MG63 (cell line): ENCODE data around the gene PRSS53. TPM values are rescaled to one million over a fixed set of nuclear protein-coding genes. Genes with fewer than 3 reads are reported as not detected.
"Not testable (repeated sequence)": the region's sequence is repeated elsewhere in the genome, so short reads cannot be mapped to it uniquely, and the experiment has no call there.

Experiments
- DNase-seq: peaks from one replicate; pipeline ENCODE4 v3.0.0-alpha.2; 2020
- H3K27me3 ChIP-seq: fragments of 250-450 bp; sonication (Bioruptor Pico); 2 replicates; pipeline ENCODE4 v1.5.1; 2020; ENCODE audit warnings: mild to moderate bottlenecking, moderate library complexity
- H3K36me3 ChIP-seq: fragments of 250-450 bp; sonication (Bioruptor Pico); 2 replicates; pipeline ENCODE4 v1.5.1; 2020; ENCODE audit warnings: mild to moderate bottlenecking, moderate library complexity
- H3K4me3 ChIP-seq: fragments of 250-450 bp; sonication (Bioruptor Pico); 2 replicates; pipeline ENCODE4 v1.5.1; 2020; ENCODE audit warnings: mild to moderate bottlenecking, moderate library complexity
- H3K9me3 ChIP-seq: fragments of 250-450 bp; sonication (Bioruptor Pico); 2 replicates; pipeline ENCODE4 v1.5.1; 2020; ENCODE audit warnings: mild to moderate bottlenecking, moderate library complexity
- total RNA-seq: library from RNA; depleted of rRNA; stranded (reverse); fragments of >200 nt; shearing (Covaris generic); gene quantifications from 2 replicates; pipeline ENCODE4 v1.2.3, GENCODE V29; 2014; ENCODE audit warnings: low replicate concordance; rRNA removed

Gene PRSS53
- total RNA-seq = 1.7 and 1.9 TPM in 2 replicates

DNA sequence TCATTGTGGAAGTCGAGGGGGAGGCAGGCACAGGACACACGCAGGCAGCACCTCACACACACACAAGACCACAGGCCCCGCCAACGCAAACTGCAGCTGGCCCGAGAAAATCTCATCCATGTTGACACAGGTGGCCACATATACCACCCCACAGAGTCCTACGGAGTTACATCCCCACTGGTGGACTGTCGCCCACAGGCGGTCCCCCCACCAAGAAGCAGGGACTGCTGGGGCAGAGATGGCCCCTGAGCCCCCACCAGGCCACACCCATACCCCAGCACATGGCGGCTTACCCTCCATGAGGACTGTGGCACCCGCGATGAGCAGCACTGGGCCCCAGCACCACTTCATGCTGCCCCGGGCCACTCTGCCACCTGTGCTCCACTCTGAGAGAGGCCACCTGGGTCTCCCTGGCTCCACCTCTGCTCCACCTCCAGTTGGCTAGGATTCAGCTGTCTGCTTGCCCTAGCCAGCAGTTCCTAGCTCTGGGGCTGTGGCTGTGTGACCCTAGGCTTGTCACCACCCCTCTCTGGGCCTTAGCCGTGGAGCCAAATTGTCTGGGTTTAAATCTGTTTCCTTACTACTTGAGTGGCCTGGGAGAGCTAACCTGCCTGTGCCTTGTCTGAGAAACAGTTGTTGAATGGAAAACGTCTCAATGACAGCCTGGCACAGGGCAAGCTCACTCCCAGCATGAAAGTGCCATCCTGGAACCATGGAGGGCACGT, at the start of gene PRSS53:
Gene PRSS53 (minus strand): TSS at position 485 of the 725 bp plus-strand sequence. CDS start 134 bp downstream, at position 351.
- no peak for DNase-seq
- H3K36me3 ChIP-seq = peaks cover 50% of the 10 kb centered on the region
- H3K4me3 ChIP-seq = no peak within 1 kb of the TSS
- no peaks in the 10 kb centered on the region for H3K27me3 ChIP-seq
- H3K9me3 ChIP-seq = no peaks in the 10 kb centered on the region

DNA sequence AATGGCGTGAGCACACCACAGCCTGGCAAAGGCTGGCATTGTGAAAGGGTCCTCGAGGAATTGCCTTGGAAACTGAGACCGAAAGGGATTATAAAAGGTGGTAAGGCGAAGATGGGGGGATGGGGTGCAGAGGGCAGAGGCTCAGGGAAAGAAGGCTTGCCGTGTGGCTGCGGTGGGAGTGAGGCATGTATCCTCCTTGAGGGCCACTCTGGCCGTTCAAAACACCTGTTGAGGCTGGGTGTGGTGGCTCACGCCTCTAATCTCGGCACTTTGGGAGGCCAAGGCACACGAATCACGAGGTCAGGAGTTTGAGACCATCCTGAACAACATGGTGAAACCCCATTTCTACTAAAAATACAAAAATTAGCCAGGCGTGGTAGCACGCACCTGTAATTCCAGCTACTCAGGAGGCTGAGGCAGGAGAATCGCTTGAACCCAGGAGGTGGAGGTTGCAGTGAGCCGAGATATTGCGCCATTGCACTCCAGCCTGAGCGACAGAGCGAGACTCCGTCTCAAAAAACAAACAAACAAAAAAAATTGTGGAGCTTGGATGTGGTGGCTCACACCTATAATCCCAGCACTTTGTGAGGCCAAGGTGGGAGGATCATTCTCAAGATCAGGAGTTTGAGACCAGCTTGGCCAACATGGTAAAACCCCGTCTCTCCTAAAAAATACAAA, 48.2 kb upstream of the PRSS53 start:
- H3K36me3 ChIP-seq, H3K4me3 ChIP-seq, DNase-seq, H3K9me3 ChIP-seq, H3K27me3 ChIP-seq: not testable (repeated sequence)

DNA sequence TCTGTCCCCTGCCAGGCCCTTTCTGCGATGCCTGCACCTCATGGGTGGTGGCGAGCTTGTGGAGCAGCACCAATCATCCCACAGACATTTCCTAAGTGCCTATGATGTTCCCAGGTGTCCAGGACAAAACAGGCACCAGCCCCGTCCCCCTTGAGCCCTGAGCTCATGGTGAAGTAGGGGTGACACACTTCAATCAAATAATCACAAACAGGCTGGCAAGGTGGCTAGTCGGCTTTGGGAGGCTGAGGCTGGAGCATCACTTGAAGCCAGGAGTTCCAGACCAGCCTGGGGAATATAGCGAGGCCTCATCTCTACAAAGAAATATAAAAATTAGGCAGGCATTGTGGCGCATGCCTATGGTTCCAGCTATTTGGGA, 47.5 kb upstream of the PRSS53 start:
- DNase-seq = no peak

DNA sequence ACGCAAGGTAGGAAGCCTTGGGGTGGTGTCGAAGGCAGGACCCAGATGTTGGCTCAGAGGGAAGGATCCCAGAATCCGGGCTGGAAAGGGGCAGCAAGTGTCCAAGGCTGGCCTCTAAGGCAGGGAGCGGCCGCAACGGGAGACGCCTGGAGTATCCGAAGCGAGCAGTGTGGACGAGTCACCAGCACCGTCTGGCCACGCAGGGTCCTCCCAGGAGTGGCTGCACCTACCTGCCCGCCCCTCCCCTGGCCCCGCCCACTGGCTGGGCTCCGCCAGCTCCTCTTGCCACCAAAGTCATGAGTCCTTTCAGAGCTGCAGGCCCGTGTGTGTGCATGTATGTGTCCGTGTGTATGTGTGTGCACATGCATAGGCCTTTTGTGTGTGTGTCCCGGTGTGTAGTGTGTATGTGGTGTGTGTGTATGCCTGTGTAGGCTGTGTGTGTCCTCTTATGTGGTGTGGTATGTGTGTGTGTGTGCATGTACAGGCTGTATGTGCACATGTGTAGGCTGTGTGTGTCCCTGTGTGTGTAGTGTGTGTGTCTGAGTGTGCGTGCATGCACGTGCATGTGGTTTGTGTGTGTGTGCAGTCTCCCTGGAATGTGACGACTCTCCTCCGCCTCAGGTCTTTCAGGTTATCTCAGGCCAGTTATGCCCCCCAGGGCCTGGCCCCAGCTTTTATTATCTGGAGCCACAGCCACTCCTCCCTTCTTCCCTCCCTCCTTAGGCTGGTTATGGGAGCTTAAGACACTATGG, 47.0 kb upstream of the PRSS53 start, which contains the start of gene PRSS8:
Gene PRSS8 (minus strand): TSS at position 193 of the 752 bp plus-strand sequence. CDS start 229 bp downstream, outside the sequence.
- Histone ChIP-seq H3K4me3 (no peak within 1 kb of the TSS), H3K27me3 (no peaks in the 10 kb centered on the region), H3K36me3 (no peaks in the 10 kb centered on the region), H3K9me3 (no peaks in the 10 kb centered on the region)
- DNase-seq = no peak

More for the DNA sequence above, 47.5 kb upstream of the PRSS53 start:
- no peak overlapping the region for H3K4me3 ChIP-seq
- H3K36me3 ChIP-seq = no peaks in the 10 kb centered on the region
- no peaks in the 10 kb centered on the region for H3K27me3 ChIP-seq
- no peaks in the 10 kb centered on the region for H3K9me3 ChIP-seq

DNA sequence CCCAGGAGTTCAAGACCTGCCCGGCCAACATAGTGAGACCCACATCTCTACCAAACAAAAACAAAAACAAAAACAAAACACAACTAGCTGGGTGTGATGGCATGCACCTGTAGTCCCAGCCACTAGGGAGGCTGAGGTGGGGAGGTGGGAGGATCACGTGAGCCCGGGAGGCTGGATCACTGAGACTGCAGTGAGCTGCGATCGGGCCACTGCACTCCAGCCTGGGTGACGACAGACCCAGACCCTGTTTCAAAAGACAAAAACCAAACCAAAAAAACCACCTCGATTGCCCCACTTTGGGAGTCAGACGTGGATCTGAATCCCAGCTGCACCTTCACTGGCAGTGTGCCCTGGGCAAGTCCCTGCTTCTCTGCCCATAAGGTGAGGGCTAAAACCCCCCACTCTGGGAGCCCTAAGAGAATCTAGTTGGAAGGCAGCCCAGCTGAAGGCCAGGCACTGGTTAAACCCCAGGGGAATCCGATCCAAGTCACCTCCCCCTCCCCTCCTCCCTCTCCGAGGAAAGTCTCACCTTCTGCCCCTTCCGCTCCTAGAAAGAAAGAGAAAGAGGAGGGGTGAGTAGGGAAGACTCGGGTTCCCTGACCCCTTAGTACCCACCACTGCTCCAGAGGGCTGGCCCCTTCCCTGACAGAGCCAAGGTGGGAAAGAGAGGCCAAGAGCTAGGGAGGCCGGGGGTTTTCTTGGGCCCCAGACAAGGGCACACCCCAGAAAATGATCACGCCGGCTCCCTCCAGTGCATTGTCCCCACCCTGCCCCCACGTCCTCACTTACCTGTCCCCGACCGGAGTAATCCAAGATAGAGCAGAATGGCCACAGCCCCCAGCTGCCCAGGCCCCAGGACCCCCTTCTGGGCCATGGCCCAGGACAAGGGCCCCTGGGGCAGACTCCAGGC, 46.1 kb upstream of the PRSS53 start:
- Histone ChIP-seq H3K27me3 (no peaks in the 10 kb centered on the region), H3K9me3 (no peaks in the 10 kb centered on the region), H3K4me3 (no peak overlapping the region), H3K36me3 (peaks cover 5% of the 10 kb centered on the region)
- no peak for DNase-seq

DNA sequence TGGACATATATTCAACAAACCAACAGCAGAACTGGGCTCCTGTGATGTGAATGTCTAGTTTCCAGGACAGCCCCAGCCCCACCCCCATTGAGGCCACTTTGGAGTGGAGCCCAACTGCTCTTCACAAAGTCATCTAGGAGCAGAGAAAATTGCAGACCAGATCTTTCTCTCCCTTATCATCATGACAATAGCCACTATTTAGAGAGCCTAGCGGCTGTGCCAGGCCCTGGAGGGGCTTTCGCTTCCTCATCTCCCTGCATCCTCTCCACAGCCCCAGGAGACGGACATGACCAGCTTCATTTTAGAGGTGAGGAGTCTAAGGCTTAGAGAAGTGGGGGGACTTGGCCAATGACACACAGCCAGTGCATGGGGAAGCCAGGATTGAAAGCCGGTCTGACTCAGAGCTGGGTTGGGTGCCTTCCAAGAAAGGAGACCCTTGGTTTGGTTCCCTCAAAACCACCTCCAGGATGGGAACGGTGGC, 45.4 kb upstream of the PRSS53 start:
- no peak for DNase-seq
- Histone ChIP-seq H3K9me3 (no peaks in the 10 kb centered on the region), H3K27me3 (no peaks in the 10 kb centered on the region), H3K36me3 (peaks cover 11% of the 10 kb centered on the region), H3K4me3 (no peak overlapping the region)

DNA sequence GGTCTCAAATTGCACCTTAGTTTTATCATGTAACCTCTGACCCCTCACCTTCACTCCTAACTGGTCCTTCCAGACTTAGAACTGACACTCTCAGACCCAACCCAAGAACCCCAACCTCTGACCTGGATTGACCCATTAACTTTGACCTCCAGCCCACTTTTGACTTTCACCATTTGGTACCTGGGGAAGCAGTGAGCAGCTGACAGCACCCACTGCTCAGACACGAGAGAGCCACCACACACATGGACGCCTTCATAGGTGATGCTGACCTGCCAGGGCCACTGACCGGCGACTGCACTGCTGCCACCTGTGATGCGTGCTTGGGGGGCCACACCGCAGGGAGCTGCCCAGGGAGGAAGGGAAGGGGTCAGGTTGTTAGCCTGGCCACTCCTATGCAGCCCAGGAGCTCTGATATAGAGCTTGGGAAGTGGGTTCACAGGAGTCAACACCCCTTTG, 44.3 kb upstream of the PRSS53 start:
- no peaks in the 10 kb centered on the region for H3K27me3 ChIP-seq
- no peak overlapping the region for H3K4me3 ChIP-seq
- no peak for DNase-seq
- H3K36me3 ChIP-seq = peaks cover 14% of the 10 kb centered on the region
- no peaks in the 10 kb centered on the region for H3K9me3 ChIP-seq

DNA sequence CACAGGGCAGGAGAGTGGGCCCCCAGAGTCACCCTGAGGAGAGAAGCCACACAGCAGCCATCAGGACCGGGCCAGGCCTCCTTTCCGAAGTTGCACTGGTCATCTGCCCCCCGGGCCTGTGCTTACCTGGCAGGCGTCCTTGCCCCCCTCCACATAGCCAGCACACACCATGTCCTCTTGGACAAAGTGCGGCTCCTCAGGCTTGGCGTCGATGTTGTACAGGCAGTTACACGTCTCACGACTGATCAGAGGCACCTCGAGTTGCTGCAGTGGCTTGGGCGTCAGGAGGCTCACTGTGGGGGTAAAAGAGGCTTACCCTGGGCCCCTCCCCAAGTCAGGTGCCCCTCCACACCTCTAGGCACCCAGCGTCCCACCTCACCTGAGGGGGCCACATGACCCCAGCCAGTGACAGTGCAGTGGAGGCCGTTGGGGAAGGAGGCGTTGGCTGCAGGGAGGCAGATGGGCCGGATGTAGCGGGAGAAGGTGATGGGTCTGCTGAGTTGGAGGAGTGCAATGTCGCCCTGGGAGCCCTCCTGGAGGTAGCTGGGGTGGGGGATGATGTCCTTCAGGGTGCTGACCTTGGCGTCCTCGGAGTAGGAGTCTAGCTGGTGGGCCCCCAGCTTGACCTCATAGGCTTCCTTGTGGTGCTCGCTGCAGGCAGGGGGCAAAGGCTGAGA, 43.7 kb upstream of the PRSS53 start:
- Histone ChIP-seq H3K4me3 (no peak overlapping the region), H3K36me3 (peaks cover 18% of the 10 kb centered on the region), H3K27me3 (no peaks in the 10 kb centered on the region), H3K9me3 (no peaks in the 10 kb centered on the region)
- no peak for DNase-seq

DNA sequence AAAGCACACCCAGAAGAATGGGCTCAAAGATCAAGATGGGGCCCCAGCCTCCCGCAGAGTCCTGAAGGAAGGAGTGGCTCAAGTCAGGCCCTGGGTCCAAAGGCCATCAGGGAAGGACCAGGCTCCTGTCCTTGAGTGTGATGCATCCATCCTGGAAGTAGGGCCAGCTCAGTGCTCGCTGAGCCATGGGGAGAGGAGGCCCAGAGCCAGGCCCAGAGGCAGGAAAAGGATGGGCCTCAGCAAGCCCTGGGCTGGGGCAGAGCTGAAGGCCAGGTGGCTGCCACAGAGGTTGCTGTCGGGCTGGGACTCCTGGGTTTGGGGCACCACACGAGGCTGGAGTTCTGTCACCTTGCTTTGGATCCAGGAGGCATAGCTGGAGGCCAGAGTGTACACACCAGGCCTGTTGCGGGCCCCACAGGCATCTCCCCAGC, 43.1 kb upstream of the PRSS53 start:
- Histone ChIP-seq H3K4me3 (no peak overlapping the region), H3K9me3 (no peaks in the 10 kb centered on the region), H3K27me3 (no peaks in the 10 kb centered on the region), H3K36me3 (peaks cover 23% of the 10 kb centered on the region)
- DNase-seq = no peak

DNA sequence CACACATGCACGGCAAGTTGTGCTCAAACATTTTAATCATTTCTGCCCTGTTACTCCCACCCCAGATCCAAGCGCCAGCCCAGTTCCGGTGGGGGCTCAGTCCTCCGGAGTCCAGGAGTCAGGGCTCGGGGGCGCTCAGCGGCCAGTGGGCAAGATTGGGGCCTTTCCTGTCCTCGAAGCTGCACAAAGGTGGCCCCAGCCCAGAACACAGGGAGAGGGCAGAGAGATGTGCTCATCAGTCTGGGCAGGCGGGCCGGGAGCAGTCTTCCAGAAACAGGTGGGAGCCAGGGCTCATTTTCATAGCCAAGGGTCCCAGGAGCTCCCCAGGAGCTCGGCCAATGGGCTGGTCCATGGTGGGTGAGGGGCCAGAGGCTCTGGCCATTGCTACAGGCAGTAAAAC, 42.7 kb upstream of the PRSS53 start:
- H3K36me3 ChIP-seq = peaks cover 23% of the 10 kb centered on the region
- H3K4me3 ChIP-seq = no peak overlapping the region
- no peak for DNase-seq
- no peaks in the 10 kb centered on the region for H3K9me3 ChIP-seq
- no peaks in the 10 kb centered on the region for H3K27me3 ChIP-seq

DNA sequence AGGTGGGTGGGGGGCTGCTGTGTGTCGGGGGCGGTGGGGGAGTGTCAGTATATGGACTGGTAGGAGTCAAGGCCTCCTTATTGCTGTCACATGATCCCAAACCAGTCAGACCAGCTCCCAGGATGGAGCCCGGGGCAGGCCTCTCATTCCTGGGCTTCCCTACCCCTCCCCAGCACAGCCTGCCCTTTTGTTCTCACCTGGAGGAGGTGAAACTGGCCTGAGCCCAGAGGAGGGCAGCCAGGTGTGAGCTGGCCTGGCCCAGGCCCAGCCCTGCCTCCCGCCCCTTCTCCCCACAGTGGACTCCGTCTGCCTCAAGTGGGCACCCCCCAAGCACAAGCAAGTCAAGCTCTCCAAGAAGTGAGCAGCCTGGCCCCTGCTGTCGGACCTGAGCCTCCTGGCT, 42.2 kb upstream of the PRSS53 start:
- no peaks in the 10 kb centered on the region for H3K27me3 ChIP-seq
- peaks cover 23% of the 10 kb centered on the region for H3K36me3 ChIP-seq
- DNase-seq = no peak
- H3K9me3 ChIP-seq = no peaks in the 10 kb centered on the region
- no peak overlapping the region for H3K4me3 ChIP-seq

DNA sequence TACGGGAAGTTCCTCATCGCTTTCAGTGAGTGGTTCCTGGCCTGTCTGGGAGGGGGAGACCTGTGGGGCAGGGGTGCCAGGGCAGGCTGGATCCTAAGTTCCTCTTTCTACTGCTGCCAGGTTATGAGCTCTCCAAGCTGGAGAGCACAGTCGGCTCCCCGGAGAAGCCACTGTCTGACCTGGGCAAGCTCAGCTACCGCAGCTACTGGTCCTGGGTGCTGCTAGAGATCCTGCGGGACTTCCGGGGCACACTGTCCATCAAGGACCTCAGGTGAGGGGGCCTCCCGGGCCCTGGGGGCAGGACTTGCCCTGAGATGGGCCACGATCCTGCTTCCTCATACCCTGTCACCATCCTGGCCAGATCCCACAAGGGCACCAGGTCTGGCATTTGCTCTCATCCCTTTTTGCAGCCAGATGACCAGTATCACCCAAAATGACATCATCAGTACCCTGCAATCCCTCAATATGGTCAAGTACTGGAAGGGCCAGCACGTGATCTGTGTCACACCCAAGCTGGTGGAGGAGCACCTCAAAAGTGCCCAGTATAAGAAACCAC, 41.7 kb upstream of the PRSS53 start:
- Histone ChIP-seq H3K9me3 (no peaks in the 10 kb centered on the region), H3K27me3 (no peaks in the 10 kb centered on the region), H3K4me3 (no peak overlapping the region), H3K36me3 (peaks cover 23% of the 10 kb centered on the region)
- no peak for DNase-seq

DNA sequence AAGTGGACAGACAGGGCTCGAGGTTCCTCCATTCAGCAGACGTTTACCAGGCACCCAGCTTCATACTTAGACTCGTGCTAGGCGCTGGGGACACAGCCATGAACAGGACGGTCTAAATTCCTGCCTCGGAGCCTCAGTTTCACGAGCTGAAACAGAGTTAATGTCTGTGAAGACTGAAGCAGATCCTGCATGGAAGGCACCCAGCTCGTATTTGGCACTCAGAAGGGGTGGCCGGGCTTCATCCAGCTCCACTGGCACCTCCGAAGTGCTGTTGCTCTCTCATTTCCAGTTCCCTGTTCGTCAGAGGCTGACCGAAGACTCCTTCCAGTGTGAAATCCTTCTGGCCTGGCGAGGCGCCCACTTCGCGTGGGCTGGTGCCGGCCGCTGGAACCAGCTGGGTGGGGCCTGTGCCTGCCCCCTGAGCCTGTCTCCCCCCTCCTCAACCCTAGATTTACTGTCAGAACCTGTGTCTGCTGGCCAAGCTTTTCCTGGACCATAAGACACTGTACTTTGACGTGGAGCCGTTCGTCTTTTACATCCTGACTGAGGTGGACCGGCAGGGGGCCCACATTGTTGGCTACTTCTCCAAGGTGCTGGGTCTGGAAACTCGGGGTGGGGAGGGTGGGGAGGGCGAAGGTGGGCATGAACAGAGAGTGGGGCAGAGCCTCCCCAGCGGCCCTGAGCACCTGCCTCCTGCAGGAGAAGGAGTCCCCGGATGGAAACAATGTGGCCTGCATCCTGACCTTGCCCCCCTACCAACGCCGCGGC, 41.0 kb upstream of the PRSS53 start:
- DNase-seq = no peak
- no peaks in the 10 kb centered on the region for H3K9me3 ChIP-seq
- H3K36me3 ChIP-seq = peaks cover 23% of the 10 kb centered on the region

DNA sequence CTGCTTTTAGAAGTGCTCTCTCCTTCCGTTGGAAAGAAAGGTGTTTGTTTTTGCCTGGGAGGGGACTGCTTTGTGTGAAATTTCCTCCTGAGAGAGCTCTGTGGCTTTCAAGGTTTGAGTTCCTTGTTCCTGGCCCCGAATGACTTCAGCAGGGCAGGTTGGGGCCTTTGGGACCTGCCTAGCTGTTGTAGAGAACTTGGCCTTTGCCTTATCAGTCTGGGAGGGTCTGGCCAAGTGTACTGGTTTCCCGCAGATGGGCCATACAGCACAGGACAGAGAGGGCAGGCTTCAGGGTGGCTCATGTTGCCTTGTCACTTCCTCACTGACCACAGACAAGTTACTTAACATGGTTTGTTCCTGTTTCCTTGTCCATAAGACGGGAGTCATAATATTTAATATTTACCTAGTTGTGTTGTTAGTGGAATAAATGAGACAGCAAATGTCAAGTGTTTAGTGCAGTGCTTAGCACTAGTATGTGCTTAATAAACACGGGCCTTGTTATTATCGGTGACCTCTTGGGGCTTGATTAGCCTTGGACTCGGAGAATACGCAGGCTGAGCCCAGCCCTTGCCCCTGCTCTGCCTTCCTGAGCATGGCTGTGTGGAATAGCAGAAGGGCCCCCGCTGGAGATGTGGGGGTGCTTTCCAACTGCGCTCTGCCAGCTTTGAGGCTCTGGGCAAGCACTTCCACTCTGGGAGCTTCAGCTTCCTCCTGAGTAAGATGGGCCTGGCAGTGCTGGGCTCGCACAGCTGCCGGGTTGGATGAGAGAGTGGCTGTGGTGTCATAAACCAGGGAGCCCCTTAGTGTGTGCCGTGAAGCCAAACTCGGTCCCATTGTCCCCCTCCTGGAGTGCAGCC, 40.2 kb upstream of the PRSS53 start:
- peaks cover 28% of the 10 kb centered on the region for H3K36me3 ChIP-seq
- no peaks in the 10 kb centered on the region for H3K9me3 ChIP-seq
- no peak overlapping the region for H3K4me3 ChIP-seq
- no peaks in the 10 kb centered on the region for H3K27me3 ChIP-seq
- no peak for DNase-seq

More for the DNA sequence above, 41.0 kb upstream of the PRSS53 start:
- Histone ChIP-seq H3K27me3 (no peaks in the 10 kb centered on the region), H3K4me3 (no peak overlapping the region)
